IMR-90 (cell line): Measurements from ENCODE around the gene L3HYPDH.

Experiments used
- BHLHE40 ChIP-seq: fragments of 150-350 bp; IDR thresholded peaks from 2 replicates; pipeline ENCODE4 v1.6.1; 2016; ENCODE audit warnings: mild to moderate bottlenecking, low read depth, low read length
- CEBPB ChIP-seq: IDR thresholded peaks from 2 replicates; pipeline ENCODE4 v1.6.1; 2012; ENCODE audit warnings: low read depth, low read length, improper control_type of control experiment
- FOS ChIP-seq: fragments of 150-350 bp; IDR thresholded peaks from 2 replicates; pipeline ENCODE4 v1.6.1; 2016; ENCODE audit warnings: low read depth, low read length
- MAFK ChIP-seq: IDR thresholded peaks from 2 replicates; pipeline ENCODE4 v1.6.1; 2012; ENCODE audit warnings: low read depth, low read length, improper control_type of control experiment
- MAZ ChIP-seq: IDR thresholded peaks from 2 replicates; pipeline ENCODE4 v1.6.1; 2012; ENCODE audit warnings: low read depth, mild to moderate bottlenecking, low read length, improper control_type of control experiment, moderate library complexity, borderline replicate concordance
- MXI1 ChIP-seq: IDR thresholded peaks from 2 replicates; pipeline ENCODE4 v1.6.1; 2012; ENCODE audit warnings: low read depth, mild to moderate bottlenecking, low read length, moderate library complexity, borderline replicate concordance
- NFE2L2 ChIP-seq: fragments of 150-350 bp; IDR thresholded peaks from 2 replicates; pipeline ENCODE4 v1.6.1; 2016; ENCODE audit warnings: low read depth, mild to moderate bottlenecking, low read length
- POLR2A ChIP-seq: IDR thresholded peaks from 2 replicates; pipeline ENCODE4 v1.6.1; 2012; ENCODE audit warnings: mild to moderate bottlenecking, low read depth, low read length
- RCOR1 ChIP-seq: IDR thresholded peaks from 2 replicates; pipeline ENCODE4 v1.6.1; 2012; ENCODE audit warnings: mild to moderate bottlenecking, low read length, improper control_type of control experiment; ENCODE audit not compliant: insufficient replicate concordance
- RFX5 ChIP-seq: IDR thresholded peaks from 2 replicates; pipeline ENCODE4 v1.8.0; 2012; ENCODE audit warnings: low read depth, mild to moderate bottlenecking, low read length, moderate library complexity
- SMC3 ChIP-seq: fragments of 150-350 bp; IDR thresholded peaks from 2 replicates; pipeline ENCODE4 v1.6.1; 2016; ENCODE audit warnings: low read depth, mild to moderate bottlenecking, antibody characterized with exemption, low read length, moderate library complexity
- TF ChIP-seq, protein P1 (sequence below): conservative IDR thresholded peaks from 2 replicates; pipeline ENCODE4 v1.5.1; 2012; ENCODE audit warnings: mild to moderate bottlenecking, low read depth, low read length, improper control_type of control experiment
- TF ChIP-seq, protein P2 (sequence below): fragments of 150-350 bp; IDR thresholded peaks from 2 replicates; pipeline ENCODE4 v1.6.1; 2016; ENCODE audit warnings: low read depth, mild to moderate bottlenecking, low read length, moderate library complexity, borderline replicate concordance
- TF ChIP-seq, protein P3 (sequence below): fragments of 150-350 bp; IDR thresholded peaks from 2 replicates; pipeline ENCODE4 v1.6.1; 2017; ENCODE audit warnings: mild to moderate bottlenecking, antibody characterized with exemption, low read length, low read depth

DNA sequence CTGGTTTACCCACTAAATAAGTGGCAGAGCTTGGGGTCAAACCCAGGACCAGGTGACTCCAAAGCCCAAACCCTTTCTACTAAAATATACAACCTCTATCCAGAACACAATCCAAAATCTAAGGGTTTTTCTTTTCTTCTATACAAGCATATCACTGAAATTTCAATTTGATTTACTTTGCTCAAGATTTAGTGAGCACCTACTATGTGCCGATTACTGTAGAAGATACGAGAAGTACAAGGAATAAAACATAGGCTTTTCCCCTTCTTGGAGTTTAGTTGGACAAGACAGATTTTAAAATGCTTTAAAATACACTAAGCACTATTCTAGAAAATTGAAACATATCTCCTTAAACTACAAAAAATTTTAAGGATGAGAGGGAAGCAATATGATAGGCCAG is 2.8 kb downstream of the L3HYPDH start:
- TF ChIP-seq, protein P1, sequence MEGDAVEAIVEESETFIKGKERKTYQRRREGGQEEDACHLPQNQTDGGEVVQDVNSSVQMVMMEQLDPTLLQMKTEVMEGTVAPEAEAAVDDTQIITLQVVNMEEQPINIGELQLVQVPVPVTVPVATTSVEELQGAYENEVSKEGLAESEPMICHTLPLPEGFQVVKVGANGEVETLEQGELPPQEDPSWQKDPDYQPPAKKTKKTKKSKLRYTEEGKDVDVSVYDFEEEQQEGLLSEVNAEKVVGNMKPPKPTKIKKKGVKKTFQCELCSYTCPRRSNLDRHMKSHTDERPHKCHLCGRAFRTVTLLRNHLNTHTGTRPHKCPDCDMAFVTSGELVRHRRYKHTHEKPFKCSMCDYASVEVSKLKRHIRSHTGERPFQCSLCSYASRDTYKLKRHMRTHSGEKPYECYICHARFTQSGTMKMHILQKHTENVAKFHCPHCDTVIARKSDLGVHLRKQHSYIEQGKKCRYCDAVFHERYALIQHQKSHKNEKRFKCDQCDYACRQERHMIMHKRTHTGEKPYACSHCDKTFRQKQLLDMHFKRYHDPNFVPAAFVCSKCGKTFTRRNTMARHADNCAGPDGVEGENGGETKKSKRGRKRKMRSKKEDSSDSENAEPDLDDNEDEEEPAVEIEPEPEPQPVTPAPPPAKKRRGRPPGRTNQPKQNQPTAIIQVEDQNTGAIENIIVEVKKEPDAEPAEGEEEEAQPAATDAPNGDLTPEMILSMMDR, result no peak
- TF ChIP-seq POLR2A (no peak; the same call in 1 of the 2 replicates), MXI1 (no peak), CEBPB (no peak), NFE2L2 (no peak), MAZ (no peak), BHLHE40 (no peak), MAFK (no peak), SMC3 (no peak), RFX5 (no peak), FOS (no peak), RCOR1 (no peak)
- TF ChIP-seq, protein P2, sequence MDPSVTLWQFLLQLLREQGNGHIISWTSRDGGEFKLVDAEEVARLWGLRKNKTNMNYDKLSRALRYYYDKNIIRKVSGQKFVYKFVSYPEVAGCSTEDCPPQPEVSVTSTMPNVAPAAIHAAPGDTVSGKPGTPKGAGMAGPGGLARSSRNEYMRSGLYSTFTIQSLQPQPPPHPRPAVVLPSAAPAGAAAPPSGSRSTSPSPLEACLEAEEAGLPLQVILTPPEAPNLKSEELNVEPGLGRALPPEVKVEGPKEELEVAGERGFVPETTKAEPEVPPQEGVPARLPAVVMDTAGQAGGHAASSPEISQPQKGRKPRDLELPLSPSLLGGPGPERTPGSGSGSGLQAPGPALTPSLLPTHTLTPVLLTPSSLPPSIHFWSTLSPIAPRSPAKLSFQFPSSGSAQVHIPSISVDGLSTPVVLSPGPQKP, result no peak
- TF ChIP-seq, protein P3, sequence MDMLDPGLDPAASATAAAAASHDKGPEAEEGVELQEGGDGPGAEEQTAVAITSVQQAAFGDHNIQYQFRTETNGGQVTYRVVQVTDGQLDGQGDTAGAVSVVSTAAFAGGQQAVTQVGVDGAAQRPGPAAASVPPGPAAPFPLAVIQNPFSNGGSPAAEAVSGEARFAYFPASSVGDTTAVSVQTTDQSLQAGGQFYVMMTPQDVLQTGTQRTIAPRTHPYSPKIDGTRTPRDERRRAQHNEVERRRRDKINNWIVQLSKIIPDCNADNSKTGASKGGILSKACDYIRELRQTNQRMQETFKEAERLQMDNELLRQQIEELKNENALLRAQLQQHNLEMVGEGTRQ, result no peak
